K562 (cell line): Measurements from ENCODE around the gene METTL18. TPM values are rescaled to one million over a fixed set of nuclear protein-coding genes. Genes with fewer than 3 reads are reported as not detected.

Source experiments
- ATAC-seq: fragments of 200-7000 bp; cut with Tn5 transposase; 3 replicates; pipeline ENCODE4 v1.9.1; 2020; ENCODE audit warnings: moderate library complexity
- BruUV-seq: library from RNA; stranded (reverse); fragments of 400-500 nt; replicated peaks from 2 replicates; lab custom pipeline; 2021; lab: Mats Ljungman, UMichigan
- CTCF ChIA-PET: fragments of 300-600 bp; formaldehyde crosslinking; extraction: SDS; loops from one replicate; lab custom pipeline; 2021; ENCODE audit warnings: low intra/inter-chr PET ratio; lab: Yijun Ruan, JAX
- POLR2A ChIA-PET: fragments of 300-600, 350-650 bp; sonication (Branson Sonifier 250); formaldehyde crosslinking; extraction: SDS; loops from one replicate; lab custom pipeline; 2021; ENCODE audit warnings: antibody characterized with exemption, inconsistent platforms; lab: Yijun Ruan, JAX
- DNase-seq, 4 experiments: peaks; one replicate each; pipeline versions ENCODE4 v3.0.0 to v3.0.0-alpha.2; 2011 to 2018; ENCODE audit warnings: low spot score in 3 of 4, mixed read lengths in 3 of 4; ENCODE audit errors: extremely low read depth in 1 of 4
- FAIRE-seq: peaks from 2 replicates; lab custom pipeline; 2011; peaks lifted over from hg19 to GRCh38; lab: Jason Lieb, UNC
- H2AFZ ChIP-seq: 2 replicates; pipeline ENCODE4 v1.6.0; 2011; ENCODE audit warnings: low read depth, low read length, control low read depth, inconsistent platforms
- H3K27ac ChIP-seq: fragments of 200-600 bp; 3 replicates; pipeline ENCODE4 v1.8.0; 2011; ENCODE audit warnings: low read depth, mild to moderate bottlenecking, control low read depth, inconsistent platforms, low read length, moderate library complexity, mixed read lengths; ENCODE audit errors: extremely low read depth
- H3K27me3 ChIP-seq, 2 experiments: fragments of 300-600 bp in 1 of 2; 2 replicates in 1 of 2; 3 replicates in 1 of 2; pipeline versions ENCODE4 v1.6.0 to v1.8.0; 2011; ENCODE audit warnings: inconsistent platforms in 2 of 2, low read length in 2 of 2, mild to moderate bottlenecking in 1 of 2, mixed read lengths in 1 of 2, moderate library complexity in 1 of 2; ENCODE audit not compliant: control insufficient read depth in 2 of 2, insufficient read depth in 2 of 2
- H3K36me3 ChIP-seq: fragments of 300-600 bp; 3 replicates; pipeline ENCODE4 v1.8.0; 2011; ENCODE audit warnings: mild to moderate bottlenecking, low read length, inconsistent platforms; ENCODE audit not compliant: control insufficient read depth, insufficient read depth
- H3K4me1 ChIP-seq, 2 experiments: fragments of 200-600 bp in 1 of 2; replicated peaks in 1 of 2; 2 replicates in 1 of 2; 3 replicates in 1 of 2; pipeline versions ENCODE4 v1.5.1 to v1.8.0; 2011; ENCODE audit warnings: inconsistent platforms in 2 of 2, low read length in 2 of 2, mild to moderate bottlenecking in 1 of 2, mixed read lengths in 1 of 2, moderate library complexity in 1 of 2; ENCODE audit not compliant: control insufficient read depth in 2 of 2, insufficient read depth in 2 of 2
- H3K4me2 ChIP-seq: 2 replicates; pipeline ENCODE4 v1.6.1; 2011; ENCODE audit warnings: low read length, control low read depth, inconsistent platforms, mixed read lengths; ENCODE audit not compliant: insufficient read depth
- H3K4me3 ChIP-seq: fragments of 200-600 bp; sonication (generic), shearing (Covaris generic); 2 replicates; pipeline ENCODE4 v1.5.1; 2016; ENCODE audit warnings: control low read depth, inconsistent platforms
- H3K79me2 ChIP-seq: fragments of 200-600 bp; 3 replicates; pipeline ENCODE4 v1.8.0; 2011; ENCODE audit warnings: low read length, inconsistent platforms; ENCODE audit not compliant: control insufficient read depth, insufficient read depth
- H3K9ac ChIP-seq, 2 experiments: 2 replicates each; pipeline versions ENCODE4 v1.6.0 to v1.6.1; 2011; ENCODE audit warnings: low read depth in 2 of 2, low read length in 2 of 2, control low read depth in 1 of 2, inconsistent platforms in 1 of 2, mild to moderate bottlenecking in 1 of 2, mixed read lengths in 1 of 2; ENCODE audit not compliant: insufficient read depth in 1 of 2
- H3K9me1 ChIP-seq: one replicate; pipeline ENCODE4 v1.6.0; 2011; ENCODE audit warnings: inconsistent platforms, mild to moderate bottlenecking, low read length, moderate library complexity; ENCODE audit not compliant: control insufficient read depth, insufficient read depth
- H3K9me3 ChIP-seq: replicated peaks from 2 replicates; pipeline ENCODE4 v1.5.1; 2011; ENCODE audit warnings: low read depth, low read length, inconsistent platforms; ENCODE audit not compliant: control insufficient read depth, insufficient read depth
- H4K20me1 ChIP-seq: replicated peaks from 2 replicates; pipeline ENCODE4 v1.6.1; 2011; ENCODE audit warnings: low read length, inconsistent platforms, mixed read lengths; ENCODE audit not compliant: control insufficient read depth, insufficient read depth
- ASH1L ChIP-seq: fragments of 450-650 bp; IDR thresholded peaks from 2 replicates; pipeline ENCODE4 v1.6.1; 2018; ENCODE audit warnings: borderline replicate concordance, mild to moderate bottlenecking, low read depth; ENCODE audit not compliant: partially characterized antibody
- ATF7 ChIP-seq: fragments of 450-650 bp; IDR thresholded peaks from 2 replicates; pipeline ENCODE4 v1.7.1; 2014; ENCODE audit warnings: mild to moderate bottlenecking, moderate library complexity
- CHD2 ChIP-seq: IDR thresholded peaks from 2 replicates; pipeline ENCODE4 v1.6.1; 2011; ENCODE audit warnings: low read depth, low read length
- E2F8 ChIP-seq: fragments of 450-650 bp; IDR thresholded peaks from 2 replicates; pipeline ENCODE4 v1.7.1; 2018; ENCODE audit warnings: mild to moderate bottlenecking, low read depth; ENCODE audit not compliant: partially characterized antibody
- HNRNPLL ChIP-seq: fragments of 200-400 bp; formaldehyde crosslinking; IDR thresholded peaks from 2 replicates; pipeline ENCODE4 v1.6.1; 2017; ENCODE audit warnings: low read length, low read depth, mild to moderate bottlenecking; ENCODE audit not compliant: poor library complexity, severe bottlenecking
- NR1H2 ChIP-seq: sonication (generic); formaldehyde crosslinking; IDR thresholded peaks from 2 replicates; pipeline ENCODE4 v1.4.0; 2020; ENCODE audit warnings: mild to moderate bottlenecking, missing genetic modification reagents
- NR2C1 ChIP-seq, 2 experiments: fragments of 450-650 bp; IDR thresholded peaks; 2 replicates each; pipeline ENCODE4 v1.6.1; 2017; ENCODE audit warnings: mild to moderate bottlenecking in 2 of 2, antibody characterized with exemption in 1 of 2, inconsistent platforms in 1 of 2, missing compliant biosample characterization in 1 of 2, missing genetic modification characterization in 1 of 2
- PCBP1 ChIP-seq: fragments of 200-400 bp; formaldehyde crosslinking; IDR thresholded peaks from 2 replicates; pipeline ENCODE4 v1.6.1; 2018; ENCODE audit warnings: mild to moderate bottlenecking, low read depth, low read length; ENCODE audit not compliant: poor library complexity, severe bottlenecking
- RBM34 ChIP-seq: fragments of 200-400 bp; formaldehyde crosslinking; IDR thresholded peaks from 2 replicates; pipeline ENCODE4 v1.6.1; 2018; ENCODE audit warnings: low read length, borderline replicate concordance; ENCODE audit not compliant: insufficient read depth
- TCF3 ChIP-seq: sonication (generic); formaldehyde crosslinking; IDR thresholded peaks from 2 replicates; pipeline ENCODE4 v1.4.0; 2020; ENCODE audit warnings: mild to moderate bottlenecking, missing genetic modification reagents
- TSHZ1 ChIP-seq: fragments of 250-450 bp; sonication (Bioruptor Pico); IDR thresholded peaks from 2 replicates; pipeline ENCODE4 v1.4.0; 2020; ENCODE audit warnings: mild to moderate bottlenecking, moderate library complexity
- ZMIZ1 ChIP-seq, 2 experiments: fragments of 150-350 bp in 1 of 2; IDR thresholded peaks; 2 replicates each; pipeline ENCODE4 v1.6.1; 2012 to 2016; ENCODE audit warnings: low read depth in 2 of 2, low read length in 2 of 2, mild to moderate bottlenecking in 1 of 2, moderate library complexity in 1 of 2
- WGBS: fragments of 100-300 bp; shearing (Covaris generic); methylation state at CpG from one replicate; pipeline ENCODE4 v1.1.6; 2016; ENCODE audit warnings: low coverage, mixed read lengths; ENCODE audit not compliant: insufficient coverage; ENCODE audit errors: missing lambda C conversion rate; 5-methylcytosine and 5-hydroxymethylcytosine counted together
- in situ Hi-C: fragments of 300-500 bp; cut with MboI; formaldehyde crosslinking; loops from 4 replicates; pipeline ENCODE4 v1.15.0; 2018; ENCODE audit warnings: inconsistent platforms, mixed read lengths
- intact Hi-C: fragments of 100-400 bp; cut with micrococcal nuclease; formaldehyde crosslinking; loops from 2 replicates; pipeline ENCODE4 v1.14.2; 2022
- polyA plus RNA-seq, 8 experiments: library from polyadenylated mRNA; depleted of rRNA in 4 of 8; stranded (reverse) in 5 of 8; unstranded in 3 of 8; fragments of >200 nt; fragmentation: Nextera tagmentation in 2 of 8; fragmentation: Illumina TruSeq in 1 of 8; extraction: Ambion mirVana in 2 of 8; extraction: Trizol in 1 of 8; gene quantifications; 2 replicates each; pipeline versions ENCODE4 v1.2.1 to v1.2.3, GENCODE V29; 2011 to 2014; ENCODE audit warnings: inconsistent platforms in 1 of 8, missing spikeins in 1 of 8
- total RNA-seq, 7 experiments: library from RNA; depleted of rRNA in 6 of 7; stranded (reverse); fragments of >200 nt in 6 of 7; fragmentation: Illumina TruSeq in 2 of 7; extraction: Trizol in 2 of 7; gene quantifications; 2 replicates each; pipeline versions ENCODE4 v1.2.1 to v1.2.3, GENCODE V29; 2011 to 2021; ENCODE audit warnings: low replicate concordance in 1 of 7

Gene METTL18
- total and polyA plus RNA-seq, 9 of the 15 experiments (the other 6 are each of a cell fraction or from before 2014, with no cell fraction given) = 9.5 to 40.2 (median 14.7) TPM

GRCh38 chr1:169812131-169812530, 17.4 kb upstream of the METTL18 start:
- in situ Hi-C loops = no loop called here
- H3K27ac ChIP-seq = no peak overlapping the region
- BruUV-seq = no TSS peak
- H3K4me1 ChIP-seq = no peaks in the 10 kb centered on the region
- no peak for TF ChIP-seq CHD2
- no peak for TF ChIP-seq TSHZ1 (CRISPR knock-in tag)
- TF ChIP-seq ASH1L = no peak
- TF ChIP-seq RBM34 = no peak
- TF ChIP-seq HNRNPLL = no peak
- TF ChIP-seq NR1H2 (CRISPR knock-in tag) = no peak
- no peak for TF ChIP-seq PCBP1
- no peak for TF ChIP-seq ZMIZ1 (IDR thresholded peaks at IDR 0.05; ENCODE audit: low read depth in 2 of 2, low read length in 2 of 2)
- TF ChIP-seq NR2C1 (IDR thresholded peaks at IDR 0.05) = no peak
- no peak for TF ChIP-seq NR2C1 (tag; IDR thresholded peaks at IDR 0.05)
- TF ChIP-seq TCF3 (CRISPR knock-in tag) = no peak
- no peak for TF ChIP-seq E2F8
- TF ChIP-seq ATF7 = no peak
- ATAC-seq (no peak), DNase-seq (no peak), FAIRE-seq (no peak)
- no peaks in the 10 kb centered on the region for H3K27me3 ChIP-seq
- 98% methylated on average over 2 of the region's 2 CpGs for WGBS
- intact Hi-C loops = no loop called here
- peaks cover 70% of the 10 kb centered on the region for H3K36me3 ChIP-seq
- no peaks in the 10 kb centered on the region for H3K79me2 ChIP-seq
- no peaks in the 10 kb centered on the region for H3K9me3 ChIP-seq
- H4K20me1 ChIP-seq = no peaks in the 10 kb centered on the region
- no peak overlapping the region for H3K4me3 ChIP-seq
- H3K4me2 ChIP-seq = no peak overlapping the region
- no peak overlapping the region for H3K9ac ChIP-seq
- H2AFZ ChIP-seq = no peak overlapping the region
- ChIA-PET CTCF (interaction anchor here (0.6 kb wide), 1 partner anchor 335 kb away, joined by 4 read pairs; no protein-coding TSS in a partner anchor), POLR2A (interaction anchor here (0.9 kb wide), 1 partner anchor 45 kb away, joined by 4 read pairs; no protein-coding TSS in a partner anchor)
- H3K9me1 ChIP-seq = no peaks in the 10 kb centered on the region
